Prostate gland (tissue), 2 donors: ENCODE measurements around the gene PAAF1. TPM values are rescaled to one million over a fixed set of nuclear protein-coding genes. Genes with fewer than 3 reads are reported as not detected.

Source experiments
- DNase-seq: peaks from one replicate; pipeline ENCODE4 v3.0.0-alpha.2; 2019; ENCODE audit warnings: low spot score
- H3K27ac ChIP-seq, 2 donors: fragments of 200-600 bp; sonication (generic); 2 replicates each; pipeline ENCODE4 v1.5.1; 2017 to 2019
- H3K27me3 ChIP-seq: fragments of 200-600 bp; sonication (generic); replicated peaks from 2 replicates; pipeline ENCODE4 v1.5.1; 2019; ENCODE audit not compliant: insufficient read depth
- H3K36me3 ChIP-seq, 2 donors: fragments of 200-600 bp; sonication (generic); 1 replicate in 1 of 2; 2 replicates in 1 of 2; pipeline versions ENCODE4 v1.5.1 to v1.8.1; 2017 to 2019
- H3K4me1 ChIP-seq: fragments of 200-600 bp; sonication (generic); replicated peaks from 2 replicates; pipeline ENCODE4 v1.5.1; 2019
- H3K4me3 ChIP-seq, 2 donors: fragments of 200-600 bp; sonication (generic); 2 replicates each; pipeline ENCODE4 v1.5.1; 2017 to 2019
- H3K9me3 ChIP-seq: fragments of 200-600 bp; sonication (generic); 2 replicates; pipeline ENCODE4 v1.5.1; 2017
- POLR2A ChIP-seq: fragments of 450-650 bp; IDR thresholded peaks from one replicate; pipeline ENCODE4 v1.6.1; 2016; ENCODE audit warnings: antibody characterized with exemption, mild to moderate bottlenecking
- POLR2AphosphoS5 ChIP-seq: sonication (generic); formaldehyde crosslinking; IDR thresholded peaks from one replicate; pipeline ENCODE4 v1.6.1; 2017; ENCODE audit warnings: antibody characterized with exemption
- WGBS: methylation state at CpG from one replicate; pipeline ENCODE4 v1.1.5; 2018; 5-methylcytosine and 5-hydroxymethylcytosine counted together
- intact Hi-C: fragments of 100-400 bp; cut with DNase I; formaldehyde crosslinking; loops from one replicate; pipeline ENCODE4 v1.14.2; 2022
- total RNA-seq, 2 donors: library from RNA; depleted of rRNA; stranded (reverse); fragments of >200 nt; gene quantifications; one replicate each; pipeline ENCODE4 v1.1.0, GENCODE V29; 2016
- TF ChIP-seq, protein P1 (sequence below), 4 experiments: fragments of 200-600 bp in 2 of 4; fragments of 450-650 bp in 2 of 4; sonication (generic) in 2 of 4; IDR thresholded peaks; 1 replicate in 3 of 4; 2 replicates in 1 of 4; pipeline ENCODE4 v1.5.1; 2016 to 2019; ENCODE audit warnings: antibody characterized with exemption in 4 of 4, mild to moderate bottlenecking in 2 of 4, moderate library complexity in 2 of 4

The PAAF1 gene
- total RNA-seq, 2 donors from 2014 or later: 15.6 to 28.3 TPM

DNA sequence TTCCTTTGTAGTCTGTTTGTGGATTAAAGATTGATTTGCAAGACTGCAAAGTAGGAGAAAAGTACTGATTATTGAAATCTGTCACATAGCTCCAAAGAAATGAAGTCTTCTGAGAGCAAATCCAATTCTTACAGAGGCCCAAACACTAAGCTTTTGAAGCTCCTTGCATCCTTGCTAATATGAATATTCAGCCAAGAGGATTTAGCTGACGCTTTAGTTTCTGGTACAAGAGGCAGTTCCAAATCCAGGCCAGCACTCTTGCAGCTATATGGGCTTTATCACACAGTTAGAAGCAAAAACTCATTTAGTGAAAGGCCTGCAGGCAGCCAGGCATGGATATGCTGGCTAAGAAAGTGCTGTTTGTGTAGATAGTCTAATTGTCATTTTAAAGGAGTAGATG, 12.7 kb downstream of the PAAF1 start:
- 88% methylated on average over 1 of the region's 1 CpG for WGBS
- Histone ChIP-seq H3K27ac (no peak overlapping the region), H3K4me3 (no peak overlapping the region), H3K36me3 (no peaks in the 10 kb centered on the region), H3K4me1 (no peaks in the 10 kb centered on the region), H3K9me3 (no peaks in the 10 kb centered on the region), H3K27me3 (no peaks in the 10 kb centered on the region)
- TF ChIP-seq, protein P1, sequence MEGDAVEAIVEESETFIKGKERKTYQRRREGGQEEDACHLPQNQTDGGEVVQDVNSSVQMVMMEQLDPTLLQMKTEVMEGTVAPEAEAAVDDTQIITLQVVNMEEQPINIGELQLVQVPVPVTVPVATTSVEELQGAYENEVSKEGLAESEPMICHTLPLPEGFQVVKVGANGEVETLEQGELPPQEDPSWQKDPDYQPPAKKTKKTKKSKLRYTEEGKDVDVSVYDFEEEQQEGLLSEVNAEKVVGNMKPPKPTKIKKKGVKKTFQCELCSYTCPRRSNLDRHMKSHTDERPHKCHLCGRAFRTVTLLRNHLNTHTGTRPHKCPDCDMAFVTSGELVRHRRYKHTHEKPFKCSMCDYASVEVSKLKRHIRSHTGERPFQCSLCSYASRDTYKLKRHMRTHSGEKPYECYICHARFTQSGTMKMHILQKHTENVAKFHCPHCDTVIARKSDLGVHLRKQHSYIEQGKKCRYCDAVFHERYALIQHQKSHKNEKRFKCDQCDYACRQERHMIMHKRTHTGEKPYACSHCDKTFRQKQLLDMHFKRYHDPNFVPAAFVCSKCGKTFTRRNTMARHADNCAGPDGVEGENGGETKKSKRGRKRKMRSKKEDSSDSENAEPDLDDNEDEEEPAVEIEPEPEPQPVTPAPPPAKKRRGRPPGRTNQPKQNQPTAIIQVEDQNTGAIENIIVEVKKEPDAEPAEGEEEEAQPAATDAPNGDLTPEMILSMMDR (IDR thresholded peaks at IDR 0.05): no peak
- TF ChIP-seq POLR2AphosphoS5 (no peak), POLR2A (no peak)
- intact Hi-C loops: no loop called here
- no peak for DNase-seq

DNA sequence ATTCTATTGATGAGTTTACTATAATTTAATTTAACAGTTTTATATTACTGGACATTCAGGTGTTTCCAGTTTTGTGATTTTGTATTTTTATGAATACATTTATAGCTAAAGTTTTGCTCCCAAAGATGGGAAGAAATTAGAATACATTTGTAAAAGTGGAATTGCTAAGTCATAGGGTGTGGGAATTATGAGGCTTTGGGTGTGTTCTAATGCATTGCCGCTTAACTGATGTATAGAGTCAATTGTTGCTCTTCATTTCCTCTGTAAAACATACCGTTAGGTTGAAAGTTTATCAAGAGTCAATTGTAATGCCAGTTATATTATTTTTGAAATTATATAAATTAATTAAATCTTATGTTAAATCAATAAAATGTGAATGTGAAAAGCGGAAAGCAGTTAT, 16.2 kb downstream of the PAAF1 start:
- Histone ChIP-seq H3K36me3 (no peaks in the 10 kb centered on the region), H3K27ac (no peak overlapping the region), H3K27me3 (no peaks in the 10 kb centered on the region), H3K9me3 (no peaks in the 10 kb centered on the region), H3K4me3 (no peak overlapping the region), H3K4me1 (no peaks in the 10 kb centered on the region)
- no peak for DNase-seq
- intact Hi-C loops: no loop called here
- TF ChIP-seq POLR2AphosphoS5: no peak
- TF ChIP-seq, protein P1 (IDR thresholded peaks at IDR 0.05): no peak
- TF ChIP-seq POLR2A: no peak
- WGBS: 95% methylated on average over 3 of the region's 3 CpGs

DNA sequence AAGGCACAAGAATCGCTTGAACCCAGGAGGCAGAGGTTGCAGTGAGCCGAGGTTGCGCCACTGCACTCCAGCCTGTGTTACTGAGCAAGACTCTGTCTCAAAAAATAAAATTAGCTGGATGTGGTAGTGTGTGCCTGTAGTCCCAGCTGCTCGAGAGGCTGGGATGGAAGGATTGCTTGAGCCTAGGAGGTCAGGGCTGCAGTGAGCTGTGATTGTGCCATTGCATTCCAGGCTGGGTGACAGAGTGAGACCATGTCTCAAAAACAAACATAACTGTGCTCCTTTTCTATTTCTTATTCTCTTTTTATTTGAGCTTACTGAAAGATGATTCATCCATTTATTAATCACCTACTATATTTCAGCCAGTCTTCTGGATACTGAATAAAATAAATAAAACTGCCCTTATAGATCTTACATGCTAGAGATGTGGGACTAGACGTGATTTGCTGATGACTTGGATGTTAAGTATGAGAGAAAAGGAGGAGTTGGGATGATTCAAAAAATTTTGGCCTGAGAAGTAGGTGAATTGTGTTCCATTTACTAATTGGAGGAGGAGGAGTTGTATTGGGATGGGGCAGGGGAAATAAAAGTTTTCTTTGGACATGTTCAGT, 18.0 kb downstream of the PAAF1 start:
- Histone ChIP-seq H3K36me3 (no peaks in the 10 kb centered on the region), H3K4me3 (no peak overlapping the region), H3K27ac (no peak overlapping the region), H3K27me3 (no peaks in the 10 kb centered on the region), H3K4me1 (no peaks in the 10 kb centered on the region), H3K9me3 (no peaks in the 10 kb centered on the region)
- TF ChIP-seq POLR2A: no peak
- TF ChIP-seq, protein P1 (IDR thresholded peaks at IDR 0.05): no peak
- TF ChIP-seq POLR2AphosphoS5: no peak
- intact Hi-C loops: no loop called here
- no peak for DNase-seq
- 89% methylated on average over 5 of the region's 5 CpGs for WGBS

DNA sequence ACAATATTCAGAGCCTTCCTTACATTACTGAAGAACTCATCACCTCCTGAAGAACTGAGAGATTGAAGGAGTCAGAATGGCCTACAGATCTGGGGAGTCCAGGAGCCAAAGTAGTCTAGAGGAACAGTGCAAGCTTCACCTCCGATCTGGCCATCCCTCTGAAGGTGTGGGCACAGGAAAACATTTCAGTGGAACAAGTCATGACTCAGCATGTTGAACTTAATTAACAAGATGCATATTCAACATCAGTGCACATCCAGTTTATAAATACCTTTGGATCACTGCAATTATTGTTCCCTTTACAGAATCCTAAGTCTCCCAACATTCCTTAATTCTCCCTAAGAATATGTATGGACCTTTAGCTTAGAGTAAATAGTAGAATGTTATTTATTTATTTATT, 25.5 kb downstream of the PAAF1 start:
- Histone ChIP-seq H3K27me3 (no peaks in the 10 kb centered on the region), H3K4me3 (no peak overlapping the region), H3K36me3 (no peaks in the 10 kb centered on the region), H3K4me1 (no peaks in the 10 kb centered on the region), H3K27ac (no peak overlapping the region), H3K9me3 (no peaks in the 10 kb centered on the region)
- intact Hi-C loops: no loop called here
- 92% methylated on average over 1 of the region's 1 CpG for WGBS
- TF ChIP-seq POLR2AphosphoS5: no peak
- TF ChIP-seq POLR2A: no peak
- TF ChIP-seq, protein P1 (IDR thresholded peaks at IDR 0.05): no peak
- DNase-seq: no peak

DNA sequence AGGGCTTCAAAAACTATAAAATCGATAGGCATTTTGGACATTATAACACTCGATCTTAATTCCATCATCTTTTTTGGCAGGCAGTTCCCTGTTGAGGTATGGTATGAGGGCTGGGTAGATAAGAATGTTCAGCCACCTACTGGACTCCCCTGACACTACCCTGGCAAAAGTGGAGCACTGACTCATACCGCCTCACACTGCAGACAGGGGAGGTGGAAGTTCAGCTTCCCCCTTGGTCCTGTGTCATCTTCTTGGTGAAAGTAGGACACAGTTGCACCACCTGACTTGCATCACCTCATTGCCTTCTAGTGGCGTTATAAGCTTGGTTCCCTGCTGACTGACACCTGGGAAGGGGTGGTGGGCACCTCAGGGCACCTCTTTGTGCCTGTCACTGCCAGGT, 30.4 kb downstream of the PAAF1 start:
- DNase-seq: no peak
- Histone ChIP-seq H3K9me3 (no peaks in the 10 kb centered on the region), H3K27ac (no peak overlapping the region), H3K36me3 (no peaks in the 10 kb centered on the region), H3K27me3 (no peaks in the 10 kb centered on the region), H3K4me3 (no peak overlapping the region), H3K4me1 (no peaks in the 10 kb centered on the region)
- intact Hi-C loops: no loop called here
- 90% methylated on average over 4 of the region's 4 CpGs for WGBS
- TF ChIP-seq POLR2AphosphoS5 (no peak), POLR2A (no peak)
- TF ChIP-seq, protein P1 (IDR thresholded peaks at IDR 0.05): no peak
